ENCODE measurements around the gene MAU2.

MAU2 gene

GRCh38 chr19:19320361-19321140, at the start of gene MAU2, which contains the start of gene SUGP1:
TSS of gene MAU2 (plus strand) at chr19:19320829. CDS start at chr19:19320860, 31 bp downstream.
TSS of gene SUGP1 (minus strand) at chr19:19320509. CDS start at chr19:19320496, 13 bp downstream.
- peak; percentile 98 for DNase-seq (ENCODE audit: low spot score)

DNA sequence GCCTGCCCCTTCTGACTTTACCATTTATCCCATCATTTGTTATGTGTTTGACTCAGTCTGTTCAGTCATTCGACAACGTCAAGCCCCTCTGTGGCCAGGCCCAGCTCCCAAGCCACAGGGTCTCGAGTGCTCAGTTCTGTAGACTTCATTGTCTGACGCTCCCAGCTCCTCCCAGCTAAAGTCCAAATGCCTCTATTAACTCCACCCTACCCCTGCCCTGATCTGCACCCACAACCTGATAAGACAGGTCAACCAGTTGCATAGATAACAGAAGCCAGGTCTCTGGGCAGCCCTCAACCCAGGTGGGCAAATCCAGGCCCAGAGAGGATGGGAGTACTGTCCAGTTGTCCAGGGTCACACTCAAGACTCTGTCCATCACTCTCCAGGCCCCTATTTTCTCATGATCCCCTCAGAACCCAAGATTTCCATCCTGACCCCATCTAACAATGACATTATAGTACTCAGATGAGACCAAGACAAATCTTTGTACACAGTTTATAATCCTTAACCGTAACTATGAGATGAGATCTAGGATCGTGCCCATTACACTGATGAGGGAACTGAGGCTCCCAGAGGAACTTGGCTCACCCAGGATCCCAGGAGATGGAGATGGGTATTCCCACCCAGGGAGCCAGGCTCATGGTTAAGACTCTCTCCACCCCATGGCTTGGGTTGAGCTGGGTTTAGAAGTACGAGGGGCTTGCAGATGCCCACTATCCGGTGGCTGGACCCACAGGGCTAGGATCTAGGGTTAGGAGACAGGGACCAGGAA, 48.6 kb upstream of the MAU2 start:
- no peak for DNase-seq (ENCODE audit: low spot score)

GRCh38 chr19:19274146-19274545, 46.5 kb upstream of the MAU2 start:
- no peak for DNase-seq (ENCODE audit: low spot score)

DNA sequence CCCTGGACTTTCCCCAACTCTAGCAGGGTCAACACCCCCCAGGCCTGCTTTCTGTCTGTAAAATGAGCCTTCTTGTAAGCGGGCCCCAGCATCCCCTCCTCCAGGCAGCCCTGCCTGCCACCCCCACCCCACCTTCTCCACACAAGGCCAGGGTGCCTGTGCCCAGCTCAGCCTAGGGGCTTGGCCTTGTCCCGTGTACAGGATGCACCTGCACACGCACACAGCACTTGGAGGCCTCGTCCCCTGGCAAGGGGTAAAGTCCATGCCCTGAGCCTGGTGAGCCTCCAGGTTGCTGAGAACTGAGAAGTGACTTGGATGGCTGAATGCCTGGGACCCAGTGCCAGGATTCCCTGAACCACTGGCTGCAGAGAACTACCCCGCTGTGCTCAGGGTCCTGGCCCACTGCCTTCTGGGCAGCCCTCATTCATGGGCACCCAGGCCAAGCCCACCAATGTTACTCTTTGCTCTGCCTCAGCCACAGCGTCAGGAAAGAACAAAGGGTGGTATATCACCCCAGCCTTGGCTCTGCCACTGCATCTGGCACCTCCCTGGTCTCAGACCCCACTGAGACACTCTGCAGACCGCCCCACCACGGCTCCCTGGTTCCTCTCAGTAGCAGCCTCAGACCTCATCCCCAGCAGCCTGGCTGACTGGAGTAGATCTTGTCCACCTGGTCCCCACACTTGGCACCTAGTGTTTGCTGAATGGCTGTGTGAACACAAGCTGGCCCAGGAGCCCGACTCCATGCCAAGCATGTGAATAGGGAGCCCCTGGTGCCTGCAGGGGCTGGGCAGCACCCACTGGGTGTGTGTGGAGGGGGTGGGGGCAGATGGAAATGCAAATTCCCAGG, 45.7 kb upstream of the MAU2 start:
- no peak for DNase-seq (ENCODE audit: low spot score)

- peak; percentile 47 for DNase-seq (ENCODE audit: low spot score)
Observed at GRCh38 chr19:19276386-19276785, 44.2 kb upstream of the MAU2 start.

DNA sequence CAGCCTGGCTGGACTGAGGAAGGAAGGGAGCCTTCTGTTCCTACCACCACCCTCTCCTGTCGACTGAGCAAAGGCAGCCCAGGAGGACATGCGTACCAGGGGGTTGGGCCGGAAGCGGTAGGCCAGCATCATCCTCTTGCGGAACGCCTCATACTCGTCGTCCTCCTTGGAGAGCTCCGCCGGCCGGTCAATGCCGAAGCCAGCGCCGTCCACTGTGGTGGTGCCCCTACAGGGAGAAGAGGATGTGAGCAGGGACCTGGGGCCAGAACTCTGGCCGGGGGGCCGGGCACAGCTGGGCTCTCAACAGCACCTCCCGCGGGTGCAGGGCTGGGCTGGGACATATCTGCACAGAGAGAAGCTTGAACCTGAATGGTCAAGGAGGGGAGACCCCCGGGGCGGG, 43.8 kb upstream of the MAU2 start:
- no peak for DNase-seq (ENCODE audit: low spot score)

DNA sequence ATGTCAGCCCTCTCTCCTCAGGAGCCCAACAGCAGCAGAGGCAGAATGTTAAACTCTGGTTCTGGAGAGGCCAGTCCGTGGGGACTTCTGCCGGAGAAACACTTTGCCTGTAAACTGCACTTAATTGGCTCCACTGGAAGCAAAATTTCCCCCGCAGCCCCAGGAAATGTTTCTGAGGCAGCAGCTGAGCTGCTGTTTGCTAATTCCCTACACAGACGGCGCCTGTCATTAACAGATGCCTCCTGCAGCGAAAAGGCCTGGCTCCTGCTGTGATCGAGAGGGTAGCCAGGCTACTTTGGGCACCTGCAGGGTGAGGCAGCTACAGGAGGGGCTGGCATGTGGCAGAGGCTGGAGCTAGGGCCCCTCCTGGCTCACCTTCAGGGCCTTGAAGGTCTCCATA, 42.3 kb upstream of the MAU2 start:
- no peak for DNase-seq (ENCODE audit: low spot score)

DNA sequence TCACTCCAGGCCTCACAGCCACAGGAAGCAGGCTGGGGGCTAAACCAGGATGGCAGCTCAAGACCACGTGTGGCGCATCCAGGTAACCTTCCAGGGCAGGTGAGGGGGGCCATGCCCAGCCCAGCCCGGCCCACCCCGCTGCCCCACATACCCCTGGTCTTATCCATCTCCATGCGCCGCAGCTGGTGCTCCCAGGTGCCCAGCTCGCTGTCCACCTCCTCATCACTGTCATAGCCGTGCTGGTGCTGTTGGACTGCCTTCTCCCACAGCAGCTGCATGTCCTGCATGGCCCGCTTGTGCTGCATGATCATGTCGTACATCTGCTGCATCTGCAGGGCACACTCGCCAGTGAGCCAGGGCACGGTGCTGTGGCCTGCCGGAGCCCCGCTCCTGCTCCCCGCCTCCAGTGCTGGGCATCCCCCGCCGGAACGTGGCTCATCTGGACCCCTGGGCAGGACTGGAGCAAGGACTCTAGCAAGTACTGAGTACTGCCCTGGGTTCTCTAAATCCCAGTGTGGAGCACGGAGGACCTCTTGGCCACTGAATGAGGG, 41.5 kb upstream of the MAU2 start:
- no peak for DNase-seq (ENCODE audit: low spot score)

GRCh38 chr19:19279853-19280252, 40.8 kb upstream of the MAU2 start:
- no peak for DNase-seq (ENCODE audit: low spot score)

DNA sequence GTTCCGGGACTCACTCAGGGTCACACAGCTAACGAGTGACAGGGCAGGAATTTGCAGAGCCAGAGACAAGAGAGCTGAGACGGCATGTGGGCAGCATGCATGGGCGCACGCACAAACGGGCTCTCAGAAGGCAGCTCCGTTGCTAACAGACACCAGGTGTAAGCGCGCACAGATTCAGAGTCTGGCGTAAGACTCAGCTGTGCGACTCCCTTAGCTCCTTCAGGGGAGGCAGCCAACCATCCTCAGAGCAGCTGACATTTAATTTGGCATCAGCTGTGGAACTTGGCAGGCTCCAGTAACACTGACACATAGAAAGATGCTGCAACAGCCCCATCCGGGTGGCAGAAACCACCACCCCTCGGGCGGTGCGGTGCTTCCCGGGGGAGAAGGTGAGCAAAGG, 40.1 kb upstream of the MAU2 start:
- DNase-seq (ENCODE audit: low spot score): peak; percentile 65

GRCh38 chr19:19285686-19286085, 34.9 kb upstream of the MAU2 start:
- DNase-seq (ENCODE audit: low spot score): no peak

GRCh38 chr19:19292607-19293006, 28.0 kb upstream of the MAU2 start:
- DNase-seq (ENCODE audit: low spot score): no peak

GRCh38 chr19:19294914-19295313, 25.7 kb upstream of the MAU2 start:
- DNase-seq (ENCODE audit: low spot score): no peak

DNA sequence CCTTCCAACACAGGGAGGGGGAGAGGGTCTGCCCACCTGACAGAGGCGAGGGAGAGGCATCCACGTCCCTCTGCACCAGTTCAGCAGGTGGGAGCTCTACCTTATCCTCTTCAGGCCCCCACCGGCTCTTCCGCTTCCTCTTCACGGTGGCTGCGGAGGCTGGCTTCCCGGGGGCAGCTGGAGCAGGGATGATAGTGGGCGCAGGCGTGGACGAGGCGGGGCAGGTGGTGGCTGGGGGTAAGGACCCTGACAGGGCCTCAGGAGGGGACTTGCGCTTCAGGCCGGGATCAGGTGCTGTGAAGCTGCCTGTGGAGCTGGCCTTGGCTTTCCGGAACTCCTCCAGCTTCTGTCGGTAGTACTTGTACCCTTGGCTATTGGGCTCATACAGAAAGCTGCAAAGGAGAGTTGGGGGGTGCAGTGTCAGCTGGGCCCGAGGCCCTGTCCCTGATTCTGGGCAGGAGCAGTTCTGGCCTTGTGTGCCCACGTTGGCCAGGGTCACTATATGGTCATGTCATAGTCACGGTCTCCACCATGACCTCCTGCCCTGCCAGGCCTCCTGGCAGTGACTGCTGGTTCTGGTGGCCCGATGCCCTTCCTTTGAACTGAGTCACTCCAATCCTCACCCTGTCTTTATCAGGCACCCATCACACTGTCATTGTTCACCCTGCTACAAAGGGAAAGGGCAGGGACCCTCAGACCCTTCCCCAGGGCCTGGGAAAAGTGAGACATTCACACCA, 23.5 kb upstream of the MAU2 start:
- DNase-seq (ENCODE audit: low spot score): no peak

GRCh38 chr19:19297759-19298158, 22.9 kb upstream of the MAU2 start:
- DNase-seq (ENCODE audit: low spot score): no peak

DNA sequence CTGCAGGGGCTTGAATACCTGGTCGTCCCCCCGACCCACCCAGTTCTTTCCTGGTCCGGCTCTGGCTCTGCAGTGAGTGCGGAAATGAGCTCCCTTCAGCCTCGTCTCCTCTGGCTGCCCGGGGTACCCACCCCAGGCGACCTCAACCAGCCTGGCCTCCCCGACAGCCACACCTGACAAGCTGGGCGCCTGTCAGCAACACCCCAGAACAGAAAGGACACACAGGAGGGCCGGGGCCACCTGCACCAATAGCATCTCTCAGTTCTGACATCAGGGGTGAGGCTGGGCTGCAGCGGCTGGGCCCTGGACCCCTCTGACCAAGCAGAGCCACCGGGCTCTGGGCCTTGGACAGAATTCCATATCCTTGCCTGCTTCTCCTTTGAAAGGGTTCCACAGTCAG, 20.0 kb upstream of the MAU2 start:
- DNase-seq (ENCODE audit: low spot score): peak; percentile 7

DNA sequence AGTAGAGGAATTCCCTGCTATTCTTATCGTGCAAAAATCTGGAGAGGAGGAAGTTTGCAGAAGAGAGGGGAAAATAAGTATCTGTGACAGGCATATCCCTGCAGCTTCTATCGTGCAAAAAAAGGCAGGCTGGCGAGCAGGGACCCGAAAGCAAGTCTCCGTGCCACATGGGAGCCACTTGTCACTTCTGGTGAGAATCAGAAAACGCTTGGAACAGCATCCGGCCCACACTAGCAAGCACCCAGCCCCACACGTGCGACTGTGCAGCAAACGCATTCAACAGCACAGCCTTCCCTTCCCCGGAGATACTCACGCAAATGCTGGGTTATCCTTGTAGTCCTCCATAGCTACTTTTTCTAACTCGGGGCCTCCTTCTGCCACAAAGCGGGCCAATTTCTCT, 17.2 kb upstream of the MAU2 start:
- no peak for DNase-seq (ENCODE audit: low spot score)

GRCh38 chr19:19304186-19304965, 16.3 kb upstream of the MAU2 start:
- DNase-seq (ENCODE audit: low spot score): peak; percentile 7

GRCh38 chr19:19305066-19305465, 15.6 kb upstream of the MAU2 start:
- DNase-seq (ENCODE audit: low spot score): no peak

- DNase-seq (ENCODE audit: low spot score): no peak
Observed at GRCh38 chr19:19305696-19306095, 14.9 kb upstream of the MAU2 start.

- no peak for DNase-seq (ENCODE audit: low spot score)
Observed at GRCh38 chr19:19306191-19306590, 14.4 kb upstream of the MAU2 start.
